GM12878 (cell line): ENCODE measurements around the gene ZDHHC14. TPM values are rescaled to one million over a fixed set of nuclear protein-coding genes. Genes with fewer than 3 reads are reported as not detected.

Source experiments
- ASH2L ChIP-seq: fragments of 300-600, 200-600 bp; sonication (generic); IDR thresholded peaks from 2 replicates; pipeline ENCODE4 v1.6.1; 2017; ENCODE audit warnings: low read depth, mild to moderate bottlenecking, borderline replicate concordance
- CREB1 ChIP-seq: IDR thresholded peaks from 2 replicates; pipeline ENCODE4 v1.6.1; 2012; ENCODE audit warnings: low read depth, mild to moderate bottlenecking, inconsistent platforms
- EP300 ChIP-seq, 2 experiments: fragments of 150-350 bp in 1 of 2; IDR thresholded peaks; 2 replicates each; pipeline ENCODE4 v1.6.1; 2011 to 2012; ENCODE audit warnings: low read depth in 2 of 2, low read length in 2 of 2, borderline replicate concordance in 1 of 2, improper control_type of control experiment in 1 of 2, inconsistent platforms in 1 of 2; ENCODE audit not compliant: control insufficient read depth in 1 of 2
- GABPA ChIP-seq: IDR thresholded peaks from 2 replicates; pipeline ENCODE4 v1.6.1; 2014; ENCODE audit warnings: antibody characterized with exemption, low read depth, mild to moderate bottlenecking, inconsistent platforms
- HDGF ChIP-seq: fragments of 450-650 bp; IDR thresholded peaks from 2 replicates; pipeline ENCODE4 v1.6.1; 2016; ENCODE audit warnings: antibody characterized with exemption
- IKZF1 ChIP-seq: fragments of 450-650 bp; conservative IDR thresholded peaks from 2 replicates; pipeline ENCODE4 v1.6.1; 2017; ENCODE audit warnings: antibody characterized with exemption, mild to moderate bottlenecking
- IKZF2 ChIP-seq, 2 experiments: fragments of 450-650 bp; IDR thresholded peaks; 2 replicates each; pipeline ENCODE4 v1.6.1; 2017; ENCODE audit warnings: mild to moderate bottlenecking in 2 of 2, moderate library complexity in 2 of 2
- MEF2A ChIP-seq: IDR thresholded peaks from 2 replicates; pipeline ENCODE4 v1.6.1; 2011; ENCODE audit warnings: low read depth, mild to moderate bottlenecking, low read length, moderate library complexity; ENCODE audit not compliant: insufficient read depth
- MEF2B ChIP-seq: fragments of 450-650 bp; IDR thresholded peaks from 2 replicates; pipeline ENCODE4 v1.6.1; 2018; ENCODE audit warnings: mild to moderate bottlenecking, moderate library complexity; ENCODE audit not compliant: partially characterized antibody, poor library complexity, severe bottlenecking
- MTA2 ChIP-seq: fragments of 450-650 bp; IDR thresholded peaks from 2 replicates; pipeline ENCODE4 v1.6.1; 2016; ENCODE audit warnings: low read depth, mild to moderate bottlenecking, moderate library complexity
- RELB ChIP-seq: fragments of 450-650 bp; IDR thresholded peaks from 2 replicates; pipeline ENCODE4 v1.6.1; 2017; ENCODE audit warnings: low read depth, mild to moderate bottlenecking, moderate library complexity
- RUNX3 ChIP-seq: IDR thresholded peaks from 2 replicates; pipeline ENCODE4 v1.6.1; 2012; ENCODE audit warnings: low read length, inconsistent platforms
- SUPT20H ChIP-seq: IDR thresholded peaks from 2 replicates; pipeline ENCODE4 v1.6.1; 2011; ENCODE audit warnings: low read depth, mild to moderate bottlenecking, low read length, moderate library complexity, borderline replicate concordance; ENCODE audit not compliant: control insufficient read depth
- TCF12 ChIP-seq: IDR thresholded peaks from 2 replicates; pipeline ENCODE4 v1.6.1; 2011; ENCODE audit warnings: low read depth, mild to moderate bottlenecking, low read length
- TCF7 ChIP-seq: IDR thresholded peaks from 2 replicates; pipeline ENCODE4 v1.6.1; 2014; ENCODE audit warnings: antibody characterized with exemption, borderline replicate concordance
- ZSCAN29 ChIP-seq: fragments of 450-650 bp; IDR thresholded peaks from 2 replicates; pipeline ENCODE4 v1.6.1; 2017; ENCODE audit warnings: mild to moderate bottlenecking, moderate library complexity
- polyA plus RNA-seq, 11 experiments: library from polyadenylated mRNA; depleted of rRNA in 4 of 11; unstranded in 6 of 11; stranded (reverse) in 5 of 11; fragments of >200 nt; fragmentation: Nextera tagmentation in 4 of 11; fragmentation: Illumina TruSeq in 1 of 11; extraction: Ambion mirVana in 4 of 11; extraction: Trizol in 1 of 11; gene quantifications; 1 replicate in 1 of 11; 2 replicates in 10 of 11; pipeline versions ENCODE4 v1.2.1 to v1.2.3, GENCODE V29; 2011 to 2016; ENCODE audit warnings: inconsistent platforms in 2 of 11, missing spikeins in 2 of 11, low read depth in 1 of 11
- total RNA-seq, 4 experiments: library from RNA; depleted of rRNA in 3 of 4; stranded (reverse); fragments of >200 nt in 3 of 4; fragmentation: Illumina TruSeq in 1 of 4; extraction: Trizol in 1 of 4; gene quantifications; 2 replicates each; pipeline versions ENCODE4 v1.2.1 to v1.2.3, GENCODE V29; 2013 to 2021
- TF ChIP-seq, protein P1 (sequence below): fragments of 450-650 bp; IDR thresholded peaks from 2 replicates; pipeline ENCODE4 v1.6.1; 2016; ENCODE audit warnings: mild to moderate bottlenecking
- TF ChIP-seq, protein P2 (sequence below): fragments of 450-650 bp; IDR thresholded peaks from 2 replicates; pipeline ENCODE4 v1.6.1; 2017; ENCODE audit warnings: mild to moderate bottlenecking, moderate library complexity
- TF ChIP-seq, protein P3 (sequence below): IDR thresholded peaks from 2 replicates; pipeline ENCODE4 v1.6.1; 2012; ENCODE audit warnings: improper control_type of control experiment, low read depth, low read length; ENCODE audit not compliant: insufficient replicate concordance

Gene ZDHHC14
- total and polyA plus RNA-seq, 10 of the 15 experiments (the other 5 are each of a cell fraction or from before 2014, with no cell fraction given): 0.15 to 16.0 (median 0.76) TPM; not detected in 1

DNA sequence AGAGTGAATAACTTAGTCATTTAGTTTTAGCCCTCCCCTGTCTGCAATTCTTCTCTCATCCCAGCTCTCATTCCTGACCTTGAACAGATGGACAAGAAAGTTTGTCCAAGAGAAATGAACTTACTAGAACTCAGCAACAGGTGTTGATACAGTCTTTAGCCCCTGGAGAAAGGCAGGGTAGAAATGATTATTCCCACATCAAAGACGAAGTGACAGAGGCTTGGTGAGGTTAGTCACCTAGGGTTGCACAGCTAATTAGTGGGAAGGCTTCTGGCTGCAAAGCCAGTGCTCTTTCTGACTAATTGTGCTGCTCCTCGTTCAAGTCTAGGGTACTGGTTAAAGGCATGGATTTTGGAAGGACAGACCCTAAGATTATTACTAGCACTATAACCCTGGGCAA is 4.5 kb downstream of the ZDHHC14 start (continued):
- TF ChIP-seq MEF2B (peak; percentile 32), MTA2 (peak; percentile 95), RELB (peak; percentile 63), SUPT20H (no peak), MEF2A (no peak), CREB1 (no peak), TCF12 (no peak), GABPA (no peak), HDGF (no peak), RUNX3 (0 out of 2 replicates have a peak, but pooled peaks have one; percentile 11), IKZF1 (peak; percentile 70), ASH2L (no peak), TCF7 (no peak), ZSCAN29 (no peak), IKZF2 (IDR thresholded peaks at IDR 0.05) (peak; percentile 70 to 74), EP300 (IDR thresholded peaks at IDR 0.05; ENCODE audit: borderline replicate concordance in 1 of 2, control insufficient read depth in 1 of 2, low read depth in 2 of 2, low read length in 2 of 2) (peak; percentile 48 to 52; a peak in 2 of 4 replicates)
- TF ChIP-seq, protein P1, sequence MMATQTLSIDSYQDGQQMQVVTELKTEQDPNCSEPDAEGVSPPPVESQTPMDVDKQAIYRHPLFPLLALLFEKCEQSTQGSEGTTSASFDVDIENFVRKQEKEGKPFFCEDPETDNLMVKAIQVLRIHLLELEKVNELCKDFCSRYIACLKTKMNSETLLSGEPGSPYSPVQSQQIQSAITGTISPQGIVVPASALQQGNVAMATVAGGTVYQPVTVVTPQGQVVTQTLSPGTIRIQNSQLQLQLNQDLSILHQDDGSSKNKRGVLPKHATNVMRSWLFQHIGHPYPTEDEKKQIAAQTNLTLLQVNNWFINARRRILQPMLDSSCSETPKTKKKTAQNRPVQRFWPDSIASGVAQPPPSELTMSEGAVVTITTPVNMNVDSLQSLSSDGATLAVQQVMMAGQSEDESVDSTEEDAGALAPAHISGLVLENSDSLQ: peak; percentile 30; the same call in 1 of the 2 replicates
- TF ChIP-seq, protein P2, sequence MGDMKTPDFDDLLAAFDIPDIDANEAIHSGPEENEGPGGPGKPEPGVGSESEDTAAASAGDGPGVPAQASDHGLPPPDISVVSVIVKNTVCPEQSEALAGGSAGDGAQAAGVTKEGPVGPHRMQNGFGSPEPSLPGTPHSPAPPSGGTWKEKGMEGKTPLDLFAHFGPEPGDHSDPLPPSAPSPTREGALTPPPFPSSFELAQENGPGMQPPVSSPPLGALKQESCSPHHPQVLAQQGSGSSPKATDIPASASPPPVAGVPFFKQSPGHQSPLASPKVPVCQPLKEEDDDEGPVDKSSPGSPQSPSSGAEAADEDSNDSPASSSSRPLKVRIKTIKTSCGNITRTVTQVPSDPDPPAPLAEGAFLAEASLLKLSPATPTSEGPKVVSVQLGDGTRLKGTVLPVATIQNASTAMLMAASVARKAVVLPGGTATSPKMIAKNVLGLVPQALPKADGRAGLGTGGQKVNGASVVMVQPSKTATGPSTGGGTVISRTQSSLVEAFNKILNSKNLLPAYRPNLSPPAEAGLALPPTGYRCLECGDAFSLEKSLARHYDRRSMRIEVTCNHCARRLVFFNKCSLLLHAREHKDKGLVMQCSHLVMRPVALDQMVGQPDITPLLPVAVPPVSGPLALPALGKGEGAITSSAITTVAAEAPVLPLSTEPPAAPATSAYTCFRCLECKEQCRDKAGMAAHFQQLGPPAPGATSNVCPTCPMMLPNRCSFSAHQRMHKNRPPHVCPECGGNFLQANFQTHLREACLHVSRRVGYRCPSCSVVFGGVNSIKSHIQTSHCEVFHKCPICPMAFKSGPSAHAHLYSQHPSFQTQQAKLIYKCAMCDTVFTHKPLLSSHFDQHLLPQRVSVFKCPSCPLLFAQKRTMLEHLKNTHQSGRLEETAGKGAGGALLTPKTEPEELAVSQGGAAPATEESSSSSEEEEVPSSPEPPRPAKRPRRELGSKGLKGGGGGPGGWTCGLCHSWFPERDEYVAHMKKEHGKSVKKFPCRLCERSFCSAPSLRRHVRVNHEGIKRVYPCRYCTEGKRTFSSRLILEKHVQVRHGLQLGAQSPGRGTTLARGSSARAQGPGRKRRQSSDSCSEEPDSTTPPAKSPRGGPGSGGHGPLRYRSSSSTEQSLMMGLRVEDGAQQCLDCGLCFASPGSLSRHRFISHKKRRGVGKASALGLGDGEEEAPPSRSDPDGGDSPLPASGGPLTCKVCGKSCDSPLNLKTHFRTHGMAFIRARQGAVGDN: no peak
- TF ChIP-seq, protein P3, sequence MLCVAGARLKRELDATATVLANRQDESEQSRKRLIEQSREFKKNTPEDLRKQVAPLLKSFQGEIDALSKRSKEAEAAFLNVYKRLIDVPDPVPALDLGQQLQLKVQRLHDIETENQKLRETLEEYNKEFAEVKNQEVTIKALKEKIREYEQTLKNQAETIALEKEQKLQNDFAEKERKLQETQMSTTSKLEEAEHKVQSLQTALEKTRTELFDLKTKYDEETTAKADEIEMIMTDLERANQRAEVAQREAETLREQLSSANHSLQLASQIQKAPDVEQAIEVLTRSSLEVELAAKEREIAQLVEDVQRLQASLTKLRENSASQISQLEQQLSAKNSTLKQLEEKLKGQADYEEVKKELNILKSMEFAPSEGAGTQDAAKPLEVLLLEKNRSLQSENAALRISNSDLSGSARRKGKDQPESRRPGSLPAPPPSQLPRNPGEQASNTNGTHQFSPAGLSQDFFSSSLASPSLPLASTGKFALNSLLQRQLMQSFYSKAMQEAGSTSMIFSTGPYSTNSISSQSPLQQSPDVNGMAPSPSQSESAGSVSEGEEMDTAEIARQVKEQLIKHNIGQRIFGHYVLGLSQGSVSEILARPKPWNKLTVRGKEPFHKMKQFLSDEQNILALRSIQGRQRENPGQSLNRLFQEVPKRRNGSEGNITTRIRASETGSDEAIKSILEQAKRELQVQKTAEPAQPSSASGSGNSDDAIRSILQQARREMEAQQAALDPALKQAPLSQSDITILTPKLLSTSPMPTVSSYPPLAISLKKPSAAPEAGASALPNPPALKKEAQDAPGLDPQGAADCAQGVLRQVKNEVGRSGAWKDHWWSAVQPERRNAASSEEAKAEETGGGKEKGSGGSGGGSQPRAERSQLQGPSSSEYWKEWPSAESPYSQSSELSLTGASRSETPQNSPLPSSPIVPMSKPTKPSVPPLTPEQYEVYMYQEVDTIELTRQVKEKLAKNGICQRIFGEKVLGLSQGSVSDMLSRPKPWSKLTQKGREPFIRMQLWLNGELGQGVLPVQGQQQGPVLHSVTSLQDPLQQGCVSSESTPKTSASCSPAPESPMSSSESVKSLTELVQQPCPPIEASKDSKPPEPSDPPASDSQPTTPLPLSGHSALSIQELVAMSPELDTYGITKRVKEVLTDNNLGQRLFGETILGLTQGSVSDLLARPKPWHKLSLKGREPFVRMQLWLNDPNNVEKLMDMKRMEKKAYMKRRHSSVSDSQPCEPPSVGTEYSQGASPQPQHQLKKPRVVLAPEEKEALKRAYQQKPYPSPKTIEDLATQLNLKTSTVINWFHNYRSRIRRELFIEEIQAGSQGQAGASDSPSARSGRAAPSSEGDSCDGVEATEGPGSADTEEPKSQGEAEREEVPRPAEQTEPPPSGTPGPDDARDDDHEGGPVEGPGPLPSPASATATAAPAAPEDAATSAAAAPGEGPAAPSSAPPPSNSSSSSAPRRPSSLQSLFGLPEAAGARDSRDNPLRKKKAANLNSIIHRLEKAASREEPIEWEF: no peak
